HL-60 (cell line): ENCODE measurements around the gene LAMP1.

Experiments
- POLR2AphosphoS5 ChIP-seq: IDR thresholded peaks from 2 replicates; pipeline ENCODE4 v1.6.1; 2012; ENCODE audit warnings: low read depth
- SPI1 ChIP-seq: IDR thresholded peaks from 2 replicates; pipeline ENCODE4 v1.6.1; 2012; ENCODE audit warnings: low read depth, mild to moderate bottlenecking, borderline replicate concordance
- TF ChIP-seq, protein P1 (sequence below): IDR thresholded peaks from one replicate; pipeline ENCODE4 v1.5.1; 2011; ENCODE audit warnings: low read length, control low read depth, inconsistent platforms; ENCODE audit not compliant: insufficient read depth
- TF ChIP-seq, protein P2 (sequence below): IDR thresholded peaks from 2 replicates; pipeline ENCODE4 v1.6.1; 2012; ENCODE audit warnings: low read depth; ENCODE audit not compliant: insufficient replicate concordance

DNA sequence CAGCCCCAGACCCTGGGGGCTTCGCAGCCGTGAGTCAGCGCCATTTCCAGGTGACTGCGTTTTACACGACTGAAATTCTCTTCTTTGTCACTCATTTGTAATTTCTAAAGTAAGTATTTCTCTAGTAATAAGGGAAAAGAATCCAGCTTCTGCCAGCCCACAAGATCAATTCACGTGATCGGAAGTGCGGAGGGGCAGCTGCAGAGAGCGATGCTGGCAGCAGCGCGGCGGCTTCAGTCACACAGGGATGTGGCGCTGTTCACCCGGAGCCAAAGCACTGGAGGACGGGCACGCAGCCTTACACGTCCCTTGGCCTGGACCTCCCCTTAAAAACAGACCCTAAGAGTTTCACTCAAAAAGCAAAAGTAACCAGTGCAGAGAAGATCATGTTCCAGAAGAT, 48.4 kb downstream of the LAMP1 start:
- TF ChIP-seq, protein P1, sequence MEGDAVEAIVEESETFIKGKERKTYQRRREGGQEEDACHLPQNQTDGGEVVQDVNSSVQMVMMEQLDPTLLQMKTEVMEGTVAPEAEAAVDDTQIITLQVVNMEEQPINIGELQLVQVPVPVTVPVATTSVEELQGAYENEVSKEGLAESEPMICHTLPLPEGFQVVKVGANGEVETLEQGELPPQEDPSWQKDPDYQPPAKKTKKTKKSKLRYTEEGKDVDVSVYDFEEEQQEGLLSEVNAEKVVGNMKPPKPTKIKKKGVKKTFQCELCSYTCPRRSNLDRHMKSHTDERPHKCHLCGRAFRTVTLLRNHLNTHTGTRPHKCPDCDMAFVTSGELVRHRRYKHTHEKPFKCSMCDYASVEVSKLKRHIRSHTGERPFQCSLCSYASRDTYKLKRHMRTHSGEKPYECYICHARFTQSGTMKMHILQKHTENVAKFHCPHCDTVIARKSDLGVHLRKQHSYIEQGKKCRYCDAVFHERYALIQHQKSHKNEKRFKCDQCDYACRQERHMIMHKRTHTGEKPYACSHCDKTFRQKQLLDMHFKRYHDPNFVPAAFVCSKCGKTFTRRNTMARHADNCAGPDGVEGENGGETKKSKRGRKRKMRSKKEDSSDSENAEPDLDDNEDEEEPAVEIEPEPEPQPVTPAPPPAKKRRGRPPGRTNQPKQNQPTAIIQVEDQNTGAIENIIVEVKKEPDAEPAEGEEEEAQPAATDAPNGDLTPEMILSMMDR = no peak
- TF ChIP-seq POLR2AphosphoS5 (no peak), SPI1 (no peak)
- TF ChIP-seq, protein P2, sequence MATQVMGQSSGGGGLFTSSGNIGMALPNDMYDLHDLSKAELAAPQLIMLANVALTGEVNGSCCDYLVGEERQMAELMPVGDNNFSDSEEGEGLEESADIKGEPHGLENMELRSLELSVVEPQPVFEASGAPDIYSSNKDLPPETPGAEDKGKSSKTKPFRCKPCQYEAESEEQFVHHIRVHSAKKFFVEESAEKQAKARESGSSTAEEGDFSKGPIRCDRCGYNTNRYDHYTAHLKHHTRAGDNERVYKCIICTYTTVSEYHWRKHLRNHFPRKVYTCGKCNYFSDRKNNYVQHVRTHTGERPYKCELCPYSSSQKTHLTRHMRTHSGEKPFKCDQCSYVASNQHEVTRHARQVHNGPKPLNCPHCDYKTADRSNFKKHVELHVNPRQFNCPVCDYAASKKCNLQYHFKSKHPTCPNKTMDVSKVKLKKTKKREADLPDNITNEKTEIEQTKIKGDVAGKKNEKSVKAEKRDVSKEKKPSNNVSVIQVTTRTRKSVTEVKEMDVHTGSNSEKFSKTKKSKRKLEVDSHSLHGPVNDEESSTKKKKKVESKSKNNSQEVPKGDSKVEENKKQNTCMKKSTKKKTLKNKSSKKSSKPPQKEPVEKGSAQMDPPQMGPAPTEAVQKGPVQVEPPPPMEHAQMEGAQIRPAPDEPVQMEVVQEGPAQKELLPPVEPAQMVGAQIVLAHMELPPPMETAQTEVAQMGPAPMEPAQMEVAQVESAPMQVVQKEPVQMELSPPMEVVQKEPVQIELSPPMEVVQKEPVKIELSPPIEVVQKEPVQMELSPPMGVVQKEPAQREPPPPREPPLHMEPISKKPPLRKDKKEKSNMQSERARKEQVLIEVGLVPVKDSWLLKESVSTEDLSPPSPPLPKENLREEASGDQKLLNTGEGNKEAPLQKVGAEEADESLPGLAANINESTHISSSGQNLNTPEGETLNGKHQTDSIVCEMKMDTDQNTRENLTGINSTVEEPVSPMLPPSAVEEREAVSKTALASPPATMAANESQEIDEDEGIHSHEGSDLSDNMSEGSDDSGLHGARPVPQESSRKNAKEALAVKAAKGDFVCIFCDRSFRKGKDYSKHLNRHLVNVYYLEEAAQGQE = no peak
